ENCODE data around the gene FAM163B. TPM values are rescaled to one million over a fixed set of nuclear protein-coding genes. Genes with fewer than 3 reads are reported as not detected.
A peak's percentile ranks its signal among the peaks of the same experiment; 100 is the strongest.

FAM163B gene
- total and polyA plus RNA-seq, 9 of the 15 experiments (the other 6 are each of a cell fraction or from before 2014, with no cell fraction given), result not detected

GRCh38 chr9:133584167-133584558 lies 25.0 kb downstream of the FAM163B start:
- Histone ChIP-seq H3K9ac (ENCODE audit: insufficient read depth in 1 of 2, low read depth in 2 of 2, low read length in 2 of 2) (no peak overlapping the region), H3K79me2 (ENCODE audit: control insufficient read depth, insufficient read depth, low read length) (no peaks in the 10 kb centered on the region), H3K4me2 (ENCODE audit: insufficient read depth, low read length) (no peak overlapping the region), H3K4me3 (no peak overlapping the region), H3K9me1 (ENCODE audit: control insufficient read depth, insufficient read depth, low read length) (no peaks in the 10 kb centered on the region), H3K27me3 (ENCODE audit: control insufficient read depth in 2 of 2, insufficient read depth in 2 of 2, low read length in 2 of 2) (peaks cover 30 to 71% of the 10 kb centered on the region in 2 experiments; a peak in 4 of 5 replicates), H2AFZ (ENCODE audit: low read depth, low read length) (no peak overlapping the region), H3K9me3 (replicated peaks; ENCODE audit: control insufficient read depth, insufficient read depth, low read depth, low read length) (peaks cover 4% of the 10 kb centered on the region), H3K4me1 (replicated peaks in 1 of 2; ENCODE audit: control insufficient read depth in 2 of 2, insufficient read depth in 2 of 2, low read length in 2 of 2) (peaks cover 0 to 8% of the 10 kb centered on the region in 2 experiments; a peak in 2 of 5 replicates), H3K27ac (ENCODE audit: extremely low read depth, low read depth, low read length) (no peak overlapping the region; the same call in 2 of the 3 replicates), H3K36me3 (ENCODE audit: control insufficient read depth, insufficient read depth, low read length) (no peaks in the 10 kb centered on the region), H4K20me1 (replicated peaks; ENCODE audit: control insufficient read depth, insufficient read depth, low read length) (peaks cover 4% of the 10 kb centered on the region; the same call in 1 of the 2 replicates)
- FAIRE-seq (no peak), DNase-seq (ENCODE audit: extremely low read depth in 1 of 4, low spot score in 3 of 4) (no peak), ATAC-seq (no peak)
- CTCF ChIA-PET (ENCODE audit: low intra/inter-chr PET ratio), result no interaction called here
- in situ Hi-C loops (cut with MboI) (no loop called here), intact Hi-C loops (cut with micrococcal nuclease) (no loop called here)
- POLR2A ChIA-PET, result interaction anchor here (0.9 kb wide), 1 partner anchor 20 kb away, joined by 3 read pairs; no protein-coding TSS in a partner anchor
- WGBS (ENCODE audit: insufficient coverage, low coverage, missing lambda C conversion rate), result 3% methylated on average over 5 of the region's 5 CpGs
- no peak for TF ChIP-seq KLF10 (CRISPR knock-in tag; IDR thresholded peaks at IDR 0.05)
- TF ChIP-seq SREBF2 (CRISPR knock-in tag; IDR thresholded peaks at IDR 0.05), result no peak
- TF ChIP-seq ZNF780A (CRISPR knock-in tag; IDR thresholded peaks at IDR 0.05), result no peak
- TF ChIP-seq ZNF384 (IDR thresholded peaks at IDR 0.05; ENCODE audit: low read depth, low read length), result no peak
- TF ChIP-seq BCOR (IDR thresholded peaks at IDR 0.05), result peak; percentile 16; the same call in 1 of the 2 replicates
- 0 out of 2 replicates have a peak, but pooled peaks have one; percentile 19 for TF ChIP-seq ESRRA (IDR thresholded peaks at IDR 0.05; ENCODE audit: borderline replicate concordance, low read depth)
- no TSS peak for BruUV-seq (replicated peaks)

- ATAC-seq (no peak), DNase-seq (ENCODE audit: extremely low read depth in 1 of 4, low spot score in 3 of 4) (no peak), FAIRE-seq (no peak)
- TF ChIP-seq E2F8 (IDR thresholded peaks at IDR 0.05; ENCODE audit: low read depth, partially characterized antibody), result no peak
- TF ChIP-seq HNRNPL (IDR thresholded peaks at IDR 0.05; ENCODE audit: low read depth, low read length), result no peak
- TF ChIP-seq HOXB6 (CRISPR knock-in tag; IDR thresholded peaks at IDR 0.05; ENCODE audit: borderline replicate concordance), result no peak
- no peak for TF ChIP-seq MTA3 (IDR thresholded peaks at IDR 0.05; ENCODE audit: borderline replicate concordance)
- TF ChIP-seq SAFB2 (IDR thresholded peaks at IDR 0.05; ENCODE audit: borderline replicate concordance, low read depth, low read length, severe bottlenecking), result no peak
- TF ChIP-seq TAF9B (IDR thresholded peaks at IDR 0.05; ENCODE audit: partially characterized antibody), result no peak
- no peak for TF ChIP-seq ZNF263 (CRISPR knock-in tag; IDR thresholded peaks at IDR 0.05; ENCODE audit: borderline replicate concordance)
- Histone ChIP-seq H3K9ac (ENCODE audit: insufficient read depth in 1 of 2, low read depth in 2 of 2, low read length in 2 of 2) (no peak overlapping the region), H3K4me1 (replicated peaks in 1 of 2; ENCODE audit: control insufficient read depth in 2 of 2, insufficient read depth in 2 of 2, low read length in 2 of 2) (peaks cover 0 to 14% of the 10 kb centered on the region in 2 experiments; a peak in 2 of 5 replicates), H3K27ac (ENCODE audit: extremely low read depth, low read depth, low read length) (no peak overlapping the region), H2AFZ (ENCODE audit: low read depth, low read length) (no peak overlapping the region), H4K20me1 (replicated peaks; ENCODE audit: control insufficient read depth, insufficient read depth, low read length) (peaks cover 5% of the 10 kb centered on the region), H3K79me2 (ENCODE audit: control insufficient read depth, insufficient read depth, low read length) (no peaks in the 10 kb centered on the region), H3K4me2 (ENCODE audit: insufficient read depth, low read length) (no peak overlapping the region), H3K9me3 (replicated peaks; ENCODE audit: control insufficient read depth, insufficient read depth, low read depth, low read length) (peaks cover 3% of the 10 kb centered on the region), H3K27me3 (ENCODE audit: control insufficient read depth in 2 of 2, insufficient read depth in 2 of 2, low read length in 2 of 2) (peaks cover 33 to 77% of the 10 kb centered on the region in 2 experiments; a peak in 4 of 5 replicates), H3K36me3 (ENCODE audit: control insufficient read depth, insufficient read depth, low read length) (no peaks in the 10 kb centered on the region), H3K9me1 (ENCODE audit: control insufficient read depth, insufficient read depth, low read length) (no peaks in the 10 kb centered on the region), H3K4me3 (no peak overlapping the region)
- WGBS (ENCODE audit: insufficient coverage, low coverage, missing lambda C conversion rate), result 17% methylated on average over 11 of the region's 23 CpGs
- BruUV-seq (replicated peaks), result no TSS peak
- in situ Hi-C loops (cut with MboI) (no loop called here), intact Hi-C loops (cut with micrococcal nuclease) (no loop called here)
- POLR2A ChIA-PET, result interaction anchor here (0.8 kb wide), 1 partner anchor 60 kb away, joined by 3 read pairs; no protein-coding TSS in a partner anchor
- CTCF ChIA-PET (ENCODE audit: low intra/inter-chr PET ratio), result no interaction called here
These were observed 25.6 kb downstream of the FAM163B start for GRCh38 chr9:133583586-133583985.

Data from K562 (cell line).